ENCODE measurements around the gene MAGEC2. TPM values are rescaled to one million over a fixed set of nuclear protein-coding genes. Genes with fewer than 3 reads are reported as not detected.

Gene MAGEC2
- total and polyA plus RNA-seq, 2 experiments from 2014 or later = not detected

- no peaks in the 10 kb centered on the region for H3K36me3 ChIP-seq
- H3K27ac ChIP-seq = no peak overlapping the region
- H3K4me1 ChIP-seq (ENCODE audit: low read depth) = no peaks in the 10 kb centered on the region
- DNase-seq (ENCODE audit: low read depth in 1 of 2, low spot score in 1 of 2) = no peak
- no peak for TF ChIP-seq CTCF (IDR thresholded peaks at IDR 0.05; ENCODE audit: low read depth, low read length)
- H3K9me3 ChIP-seq (ENCODE audit: low read depth) = no peaks in the 10 kb centered on the region
- no peak overlapping the region for H3K4me3 ChIP-seq
- no peaks in the 10 kb centered on the region for H3K27me3 ChIP-seq
Measured at GRCh38 chrX:142184756-142185602, 20.1 kb downstream of the MAGEC2 start.

GRCh38 chrX:142156567-142156966 lies 48.5 kb downstream of the MAGEC2 start:
- TF ChIP-seq CTCF (IDR thresholded peaks at IDR 0.05; ENCODE audit: low read depth, low read length) = no peak
- Histone ChIP-seq H3K36me3 (no peaks in the 10 kb centered on the region), H3K4me1 (ENCODE audit: low read depth) (no peaks in the 10 kb centered on the region), H3K27me3 (no peaks in the 10 kb centered on the region), H3K27ac (no peak overlapping the region), H3K9me3 (ENCODE audit: low read depth) (no peaks in the 10 kb centered on the region), H3K4me3 (no peak overlapping the region)
- no peak for DNase-seq (ENCODE audit: low read depth in 1 of 2, low spot score in 1 of 2)
